ENCODE measurements around the gene MYPOP.

Gene MYPOP

GRCh38 chr19:45901912-45902650 lies at the start of gene MYPOP:
TSS of gene MYPOP (minus strand) at chr19:45902613. CDS start at chr19:45901773, 840 bp downstream.
- DNase-seq (ENCODE audit: low read depth) = no peak

GRCh38 chr19:45947926-45948325 lies 45.5 kb upstream of the MYPOP start:
- no peak for DNase-seq (ENCODE audit: low read depth)

GRCh38 chr19:45940515-45940805 lies 38.0 kb upstream of the MYPOP start:
- DNase-seq (ENCODE audit: low read depth) = no peak

- DNase-seq (ENCODE audit: low read depth) = no peak
Measured at GRCh38 chr19:45939792-45940514, 37.5 kb upstream of the MYPOP start.

- DNase-seq (ENCODE audit: low read depth) = no peak
Measured at GRCh38 chr19:45938733-45939319, 36.4 kb upstream of the MYPOP start.

- no peak for DNase-seq (ENCODE audit: low read depth)
Measured at GRCh38 chr19:45935267-45935666, 32.9 kb upstream of the MYPOP start.

GRCh38 chr19:45934551-45935230 lies 32.3 kb upstream of the MYPOP start:
- no peak for DNase-seq (ENCODE audit: low read depth)

- no peak for DNase-seq (ENCODE audit: low read depth)
Measured at GRCh38 chr19:45933759-45934158, 31.3 kb upstream of the MYPOP start.

- no peak for DNase-seq (ENCODE audit: low read depth)
Measured at GRCh38 chr19:45931055-45931454, 28.6 kb upstream of the MYPOP start.

- DNase-seq (ENCODE audit: low read depth) = no peak
Measured at GRCh38 chr19:45929247-45929646, 26.8 kb upstream of the MYPOP start.

- DNase-seq (ENCODE audit: low read depth) = peak; percentile 79
Measured at GRCh38 chr19:45927565-45928261, 25.3 kb upstream of the MYPOP start.

- DNase-seq (ENCODE audit: low read depth) = no peak
Measured at GRCh38 chr19:45924891-45925447, 22.6 kb upstream of the MYPOP start.

- no peak for DNase-seq (ENCODE audit: low read depth)
Measured at GRCh38 chr19:45922281-45922680, 19.9 kb upstream of the MYPOP start.

GRCh38 chr19:45920458-45920857 lies 18.0 kb upstream of the MYPOP start:
- no peak for DNase-seq (ENCODE audit: low read depth)

GRCh38 chr19:45919678-45920077 lies 17.3 kb upstream of the MYPOP start:
- DNase-seq (ENCODE audit: low read depth) = no peak

- DNase-seq (ENCODE audit: low read depth) = no peak
Measured at GRCh38 chr19:45918721-45919120, 16.3 kb upstream of the MYPOP start.

- no peak for DNase-seq (ENCODE audit: low read depth)
Measured at GRCh38 chr19:45917421-45918091, 15.1 kb upstream of the MYPOP start.

- no peak for DNase-seq (ENCODE audit: low read depth)
Measured at GRCh38 chr19:45913874-45914830, 11.7 kb upstream of the MYPOP start, which contains the start of gene NANOS2. TSS of gene NANOS2 (minus strand) at chr19:45914778. CDS start at chr19:45914693, 85 bp downstream.

GRCh38 chr19:45911291-45911690 lies 8.9 kb upstream of the MYPOP start:
- DNase-seq (ENCODE audit: low read depth) = no peak

GRCh38 chr19:45908956-45909355 lies 6.5 kb upstream of the MYPOP start:
- no peak for DNase-seq (ENCODE audit: low read depth)
